ENCODE results near the gene ELF4.

DNA sequence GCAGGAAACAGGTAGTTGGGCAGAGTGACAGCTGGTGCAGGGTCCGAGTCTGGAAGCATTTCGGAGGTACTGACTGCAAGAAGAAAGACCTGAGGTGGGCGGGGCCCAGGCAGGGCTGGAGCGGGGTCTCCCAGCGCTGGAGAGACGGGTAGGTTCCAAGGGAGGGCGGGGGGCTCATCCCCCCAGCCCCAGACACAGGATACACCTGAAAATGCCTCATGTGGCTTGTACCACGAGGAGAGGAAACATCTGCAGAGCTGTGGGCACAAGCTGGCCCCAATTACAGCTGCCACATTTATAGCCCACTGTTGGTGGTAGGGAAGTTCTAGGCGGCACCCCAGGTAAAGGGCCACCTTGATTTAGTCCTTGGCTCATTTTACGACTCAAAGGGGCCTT, 38.0 kb downstream of the ELF4 start:
- TF ChIP-seq, protein P1, sequence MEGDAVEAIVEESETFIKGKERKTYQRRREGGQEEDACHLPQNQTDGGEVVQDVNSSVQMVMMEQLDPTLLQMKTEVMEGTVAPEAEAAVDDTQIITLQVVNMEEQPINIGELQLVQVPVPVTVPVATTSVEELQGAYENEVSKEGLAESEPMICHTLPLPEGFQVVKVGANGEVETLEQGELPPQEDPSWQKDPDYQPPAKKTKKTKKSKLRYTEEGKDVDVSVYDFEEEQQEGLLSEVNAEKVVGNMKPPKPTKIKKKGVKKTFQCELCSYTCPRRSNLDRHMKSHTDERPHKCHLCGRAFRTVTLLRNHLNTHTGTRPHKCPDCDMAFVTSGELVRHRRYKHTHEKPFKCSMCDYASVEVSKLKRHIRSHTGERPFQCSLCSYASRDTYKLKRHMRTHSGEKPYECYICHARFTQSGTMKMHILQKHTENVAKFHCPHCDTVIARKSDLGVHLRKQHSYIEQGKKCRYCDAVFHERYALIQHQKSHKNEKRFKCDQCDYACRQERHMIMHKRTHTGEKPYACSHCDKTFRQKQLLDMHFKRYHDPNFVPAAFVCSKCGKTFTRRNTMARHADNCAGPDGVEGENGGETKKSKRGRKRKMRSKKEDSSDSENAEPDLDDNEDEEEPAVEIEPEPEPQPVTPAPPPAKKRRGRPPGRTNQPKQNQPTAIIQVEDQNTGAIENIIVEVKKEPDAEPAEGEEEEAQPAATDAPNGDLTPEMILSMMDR (IDR thresholded peaks at IDR 0.05): no peak
- no peak for TF ChIP-seq POLR2A (IDR thresholded peaks at IDR 0.05)

All from ovary (tissue), 3 donors.